Measurements from ENCODE around the gene CAPN1. TPM values are rescaled to one million over a fixed set of nuclear protein-coding genes. Genes with fewer than 3 reads are reported as not detected.

The CAPN1 gene
- polyA plus RNA-seq, 1 of the 3 experiments (the other 2 are of a cell fraction) = 92.2 TPM

DNA sequence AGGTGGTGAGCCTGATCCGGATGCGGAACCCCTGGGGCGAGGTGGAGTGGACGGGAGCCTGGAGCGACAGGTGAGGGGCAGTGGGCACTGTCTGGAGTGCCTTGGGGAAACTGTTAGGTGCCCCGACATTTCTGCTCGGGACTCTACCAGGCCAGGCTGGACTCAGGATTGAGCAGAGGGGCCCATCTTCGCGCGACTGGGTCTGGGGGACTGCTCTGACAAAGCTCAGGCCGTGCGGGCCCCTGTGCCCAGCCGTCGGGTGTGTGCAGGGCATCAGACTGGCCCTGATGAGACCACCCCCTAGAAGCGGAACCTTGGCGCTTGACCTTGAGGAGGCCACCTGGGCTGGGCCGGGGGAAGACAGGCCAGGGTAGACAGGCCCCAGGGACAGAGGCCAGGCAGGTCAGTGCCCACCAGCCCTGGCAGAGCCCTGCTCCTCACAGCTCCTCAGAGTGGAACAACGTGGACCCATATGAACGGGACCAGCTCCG lies 6.3 kb downstream of the CAPN1 start:
- WGBS (ENCODE audit: low lambda C conversion rate) = 100% methylated on average over 8 of the region's 20 CpGs
- Histone ChIP-seq H3K4me1 (ENCODE audit: control insufficient read depth in 1 of 2, insufficient read depth in 2 of 2, low read depth in 1 of 2, low read length in 1 of 2) (peaks cover 0 to 4% of the 10 kb centered on the region in 2 experiments; a peak in 1 of 4 replicates), H3K79me2 (ENCODE audit: insufficient read depth) (peaks cover 22% of the 10 kb centered on the region; the same call in 1 of the 2 replicates), H3K27me3 (ENCODE audit: insufficient read depth) (no peaks in the 10 kb centered on the region), H3K9ac (no peak overlapping the region), H3F3A (replicated peaks; ENCODE audit: insufficient read depth) (peaks cover 4% of the 10 kb centered on the region), H2AFZ (ENCODE audit: low read depth) (no peak overlapping the region), H3K9me2 (no peaks in the 10 kb centered on the region), H3K4me2 (no peak overlapping the region), H3K27ac (ENCODE audit: low read depth in 2 of 2, low read length in 1 of 2) (no peak overlapping the region), H3K9me3 (no peaks in the 10 kb centered on the region), H4K20me1 (ENCODE audit: insufficient read depth) (peaks cover 5% of the 10 kb centered on the region; the same call in 1 of the 2 replicates), H3K4me3 (ENCODE audit: low read depth in 2 of 2, low read length in 1 of 2) (no peak overlapping the region), H3K36me3 (replicated peaks in 1 of 2; ENCODE audit: control insufficient read depth in 1 of 2, insufficient read depth in 2 of 2, low read length in 1 of 2) (peaks cover 31 to 44% of the 10 kb centered on the region in 2 experiments)
- no peak for TF ChIP-seq IRF3 (IDR thresholded peaks at IDR 0.05; ENCODE audit: low read depth, low read length)
- TF ChIP-seq JUND (IDR thresholded peaks at IDR 0.05) = no peak
- TF ChIP-seq, protein P1, sequence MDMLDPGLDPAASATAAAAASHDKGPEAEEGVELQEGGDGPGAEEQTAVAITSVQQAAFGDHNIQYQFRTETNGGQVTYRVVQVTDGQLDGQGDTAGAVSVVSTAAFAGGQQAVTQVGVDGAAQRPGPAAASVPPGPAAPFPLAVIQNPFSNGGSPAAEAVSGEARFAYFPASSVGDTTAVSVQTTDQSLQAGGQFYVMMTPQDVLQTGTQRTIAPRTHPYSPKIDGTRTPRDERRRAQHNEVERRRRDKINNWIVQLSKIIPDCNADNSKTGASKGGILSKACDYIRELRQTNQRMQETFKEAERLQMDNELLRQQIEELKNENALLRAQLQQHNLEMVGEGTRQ (IDR thresholded peaks at IDR 0.05; ENCODE audit: borderline replicate concordance, low read depth, low read length) = no peak
- no peak for TF ChIP-seq RCOR1 (IDR thresholded peaks at IDR 0.05; ENCODE audit: low read length)
- no peak for DNase-seq
- POLR2A ChIA-PET = no interaction called here
- CTCF ChIA-PET = interaction anchor here (0.8 kb wide), 1 partner anchor 37 kb away, joined by 4 read pairs; no protein-coding TSS in a partner anchor

DNA sequence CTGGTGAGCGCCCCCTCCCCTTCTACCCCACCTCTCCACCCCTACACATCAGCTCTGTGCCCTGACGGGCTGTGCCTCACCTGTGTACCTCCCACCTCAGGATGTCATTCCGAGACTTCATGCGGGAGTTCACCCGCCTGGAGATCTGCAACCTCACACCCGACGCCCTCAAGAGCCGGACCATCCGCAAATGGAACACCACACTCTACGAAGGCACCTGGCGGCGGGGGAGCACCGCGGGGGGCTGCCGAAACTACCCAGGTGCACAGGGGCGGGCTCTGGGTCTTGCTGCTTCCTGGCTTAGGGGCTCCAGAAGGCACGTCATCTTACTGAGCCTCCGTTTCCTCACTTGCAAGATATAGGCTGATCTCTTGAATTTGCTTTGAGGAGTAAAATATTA lies 6.8 kb downstream of the CAPN1 start:
- Histone ChIP-seq H3K9ac (no peak overlapping the region), H3K79me2 (ENCODE audit: insufficient read depth) (peaks cover 18% of the 10 kb centered on the region; the same call in 1 of the 2 replicates), H3K4me2 (no peak overlapping the region), H3K4me3 (ENCODE audit: low read depth in 2 of 2, low read length in 1 of 2) (no peak overlapping the region), H3K36me3 (replicated peaks in 1 of 2; ENCODE audit: control insufficient read depth in 1 of 2, insufficient read depth in 2 of 2, low read length in 1 of 2) (peaks cover 31 to 44% of the 10 kb centered on the region in 2 experiments), H2AFZ (ENCODE audit: low read depth) (no peak overlapping the region), H3F3A (replicated peaks; ENCODE audit: insufficient read depth) (peaks cover 4% of the 10 kb centered on the region), H3K9me3 (no peaks in the 10 kb centered on the region), H3K27ac (ENCODE audit: low read depth in 2 of 2, low read length in 1 of 2) (no peak overlapping the region), H3K27me3 (ENCODE audit: insufficient read depth) (no peaks in the 10 kb centered on the region), H3K4me1 (ENCODE audit: control insufficient read depth in 1 of 2, insufficient read depth in 2 of 2, low read depth in 1 of 2, low read length in 1 of 2) (no peaks in the 10 kb centered on the region), H3K9me2 (no peaks in the 10 kb centered on the region), H4K20me1 (ENCODE audit: insufficient read depth) (peaks cover 5% of the 10 kb centered on the region; the same call in 1 of the 2 replicates)
- WGBS (ENCODE audit: low lambda C conversion rate) = 94% methylated on average over 18 of the region's 18 CpGs
- CTCF ChIA-PET = no interaction called here
- POLR2A ChIA-PET = no interaction called here
- DNase-seq = no peak
- TF ChIP-seq, protein P2, sequence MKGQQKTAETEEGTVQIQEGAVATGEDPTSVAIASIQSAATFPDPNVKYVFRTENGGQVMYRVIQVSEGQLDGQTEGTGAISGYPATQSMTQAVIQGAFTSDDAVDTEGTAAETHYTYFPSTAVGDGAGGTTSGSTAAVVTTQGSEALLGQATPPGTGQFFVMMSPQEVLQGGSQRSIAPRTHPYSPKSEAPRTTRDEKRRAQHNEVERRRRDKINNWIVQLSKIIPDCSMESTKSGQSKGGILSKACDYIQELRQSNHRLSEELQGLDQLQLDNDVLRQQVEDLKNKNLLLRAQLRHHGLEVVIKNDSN (IDR thresholded peaks at IDR 0.05; ENCODE audit: borderline replicate concordance, low read depth) = no peak
- TF ChIP-seq RCOR1 (IDR thresholded peaks at IDR 0.05; ENCODE audit: low read length) (no peak), GATA2 (CRISPR knock-in tag; IDR thresholded peaks at IDR 0.05) (no peak), TCF12 (IDR thresholded peaks at IDR 0.05) (no peak), NFIC (IDR thresholded peaks at IDR 0.05; ENCODE audit: borderline replicate concordance) (no peak), EP300 (IDR thresholded peaks at IDR 0.05; ENCODE audit: borderline replicate concordance in 1 of 2, low read depth in 1 of 2, low read length in 1 of 2) (no peak), MXI1 (IDR thresholded peaks at IDR 0.05; ENCODE audit: low read depth, low read length) (no peak), FOXJ3 (CRISPR knock-in tag; IDR thresholded peaks at IDR 0.05) (no peak), GABPA (IDR thresholded peaks at IDR 0.05; ENCODE audit: low read depth) (no peak), MEF2A (IDR thresholded peaks at IDR 0.05; ENCODE audit: borderline replicate concordance, low read depth) (no peak), JUND (IDR thresholded peaks at IDR 0.05) (no peak), PBX3 (IDR thresholded peaks at IDR 0.05) (no peak), RFX5 (IDR thresholded peaks at IDR 0.05; ENCODE audit: low read length) (no peak), IRF3 (IDR thresholded peaks at IDR 0.05; ENCODE audit: low read depth, low read length) (no peak), SIN3A (IDR thresholded peaks at IDR 0.05; ENCODE audit: borderline replicate concordance, low read depth, low read length) (no peak), FOSL2 (IDR thresholded peaks at IDR 0.05; ENCODE audit: borderline replicate concordance, low read depth) (no peak), RAD21 (IDR thresholded peaks at IDR 0.05; ENCODE audit: low read length) (no peak)
- TF ChIP-seq, protein P3, sequence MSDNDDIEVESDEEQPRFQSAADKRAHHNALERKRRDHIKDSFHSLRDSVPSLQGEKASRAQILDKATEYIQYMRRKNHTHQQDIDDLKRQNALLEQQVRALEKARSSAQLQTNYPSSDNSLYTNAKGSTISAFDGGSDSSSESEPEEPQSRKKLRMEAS (IDR thresholded peaks at IDR 0.05; ENCODE audit: low read depth) = no peak
- TF ChIP-seq, protein P1 (IDR thresholded peaks at IDR 0.05; ENCODE audit: borderline replicate concordance, low read depth, low read length) = no peak
